ENCODE results near the gene GRIP2.

DNA sequence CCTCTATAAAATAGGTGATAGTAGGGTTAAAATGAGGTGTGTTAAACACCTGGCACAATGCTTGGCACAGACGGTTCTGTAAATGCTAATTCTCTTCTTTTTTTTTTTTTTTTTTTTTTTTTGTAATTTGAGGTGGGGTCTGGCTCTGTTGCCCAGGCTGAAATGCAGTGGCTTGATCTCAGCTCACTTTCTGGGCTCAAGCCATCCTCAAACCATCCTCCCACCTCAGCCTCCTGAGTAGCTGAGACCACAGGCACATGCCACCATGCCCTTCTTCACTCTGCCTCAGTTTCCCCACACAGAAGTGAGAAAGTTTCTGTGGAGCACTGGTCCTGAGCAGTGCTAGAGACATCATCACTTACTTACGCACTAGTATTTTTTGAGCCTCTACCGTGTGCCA lies 80.4 kb downstream of the GRIP2 start:
- no peak for TF ChIP-seq EZH2 (IDR thresholded peaks at IDR 0.05; ENCODE audit: borderline replicate concordance, low read depth, low read length, poor library complexity, severe bottlenecking)
- TF ChIP-seq, protein P1, sequence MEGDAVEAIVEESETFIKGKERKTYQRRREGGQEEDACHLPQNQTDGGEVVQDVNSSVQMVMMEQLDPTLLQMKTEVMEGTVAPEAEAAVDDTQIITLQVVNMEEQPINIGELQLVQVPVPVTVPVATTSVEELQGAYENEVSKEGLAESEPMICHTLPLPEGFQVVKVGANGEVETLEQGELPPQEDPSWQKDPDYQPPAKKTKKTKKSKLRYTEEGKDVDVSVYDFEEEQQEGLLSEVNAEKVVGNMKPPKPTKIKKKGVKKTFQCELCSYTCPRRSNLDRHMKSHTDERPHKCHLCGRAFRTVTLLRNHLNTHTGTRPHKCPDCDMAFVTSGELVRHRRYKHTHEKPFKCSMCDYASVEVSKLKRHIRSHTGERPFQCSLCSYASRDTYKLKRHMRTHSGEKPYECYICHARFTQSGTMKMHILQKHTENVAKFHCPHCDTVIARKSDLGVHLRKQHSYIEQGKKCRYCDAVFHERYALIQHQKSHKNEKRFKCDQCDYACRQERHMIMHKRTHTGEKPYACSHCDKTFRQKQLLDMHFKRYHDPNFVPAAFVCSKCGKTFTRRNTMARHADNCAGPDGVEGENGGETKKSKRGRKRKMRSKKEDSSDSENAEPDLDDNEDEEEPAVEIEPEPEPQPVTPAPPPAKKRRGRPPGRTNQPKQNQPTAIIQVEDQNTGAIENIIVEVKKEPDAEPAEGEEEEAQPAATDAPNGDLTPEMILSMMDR (conservative IDR thresholded peaks at IDR 0.05; ENCODE audit: low read depth, low read length), result no peak
